A673 (cell line): ENCODE measurements around the gene AGTPBP1. TPM values are rescaled to one million over a fixed set of nuclear protein-coding genes. Genes with fewer than 3 reads are reported as not detected.

ENCODE experiments used
- BruUV-seq: library from RNA; stranded (reverse); fragments of 400-500 nt; replicated peaks from 2 replicates; lab custom pipeline; 2021; lab: Mats Ljungman, UMichigan
- CTCF ChIA-PET: fragments of 300-600 bp; sonication (Branson Sonifier 250); formaldehyde crosslinking; loops from one replicate; lab custom pipeline; 2022; ENCODE audit warnings: antibody characterized with exemption; lab: Charles Lee
- POLR2A ChIA-PET: fragments of 300-600 bp; sonication (Branson Sonifier 250); formaldehyde crosslinking; loops from one replicate; lab custom pipeline; 2022; ENCODE audit warnings: antibody characterized with exemption; ENCODE audit not compliant: low non-redundant PET; lab: Charles Lee
- DNase-seq: peaks from one replicate; pipeline ENCODE4 v3.0.0-alpha.2; 2015; ENCODE audit warnings: low spot score
- H3K27ac ChIP-seq: fragments of 200-600 bp; sonication (generic); 2 replicates; pipeline ENCODE4 v1.5.1; 2016; ENCODE audit warnings: mixed run types, low read depth, mild to moderate bottlenecking, mixed read lengths, antibody characterized with exemption, low read length; ENCODE audit not compliant: poor library complexity, severe bottlenecking
- H3K27me3 ChIP-seq: fragments of 200-600 bp; sonication (generic); replicated peaks from 2 replicates; pipeline ENCODE4 v1.6.1; 2017; ENCODE audit warnings: mixed run types, low read depth, mild to moderate bottlenecking, mixed read lengths, antibody characterized with exemption, low read length; ENCODE audit not compliant: insufficient read depth, poor library complexity
- H3K36me3 ChIP-seq: fragments of 200-600 bp; sonication (generic); 2 replicates; pipeline ENCODE4 v1.6.1; 2016; ENCODE audit warnings: mixed run types, mild to moderate bottlenecking, mixed read lengths, antibody characterized with exemption, low read length; ENCODE audit not compliant: insufficient read depth, poor library complexity, severe bottlenecking
- H3K4me1 ChIP-seq: fragments of 200-600 bp; sonication (generic); 2 replicates; pipeline ENCODE4 v1.6.1; 2017; ENCODE audit warnings: mixed run types, mild to moderate bottlenecking, mixed read lengths, antibody characterized with exemption, low read length; ENCODE audit not compliant: insufficient read depth, poor library complexity, severe bottlenecking
- H3K4me3 ChIP-seq: fragments of 200-600 bp; sonication (generic); 2 replicates; pipeline ENCODE4 v1.5.1; 2016; ENCODE audit warnings: low read depth, mixed run types, mild to moderate bottlenecking, mixed read lengths, low read length; ENCODE audit not compliant: poor library complexity, severe bottlenecking
- H3K9me3 ChIP-seq: fragments of 200-600 bp; sonication (generic); 2 replicates; pipeline ENCODE4 v1.6.1; 2016; ENCODE audit warnings: mixed run types, low read depth, mild to moderate bottlenecking, mixed read lengths, antibody characterized with exemption, low read length; ENCODE audit not compliant: poor library complexity, severe bottlenecking
- EZH2 ChIP-seq: fragments of 200-600 bp; sonication (generic); IDR thresholded peaks from 2 replicates; pipeline ENCODE4 v1.6.1; 2017; ENCODE audit warnings: borderline replicate concordance, low read depth, mild to moderate bottlenecking, mixed read lengths, antibody characterized with exemption, low read length; ENCODE audit not compliant: poor library complexity, severe bottlenecking
- intact Hi-C: fragments of 100-400 bp; cut with micrococcal nuclease; formaldehyde crosslinking; loops from one replicate; pipeline ENCODE4 v1.10.0; 2022; ENCODE audit not compliant: unreplicated experiment
- total RNA-seq: library from RNA; stranded (reverse); gene quantifications from 2 replicates; pipeline ENCODE4 v1.2.3, GENCODE V29; 2021
- TF ChIP-seq, protein P1 (sequence below): fragments of 300-800, 200-600 bp; sonication (generic); conservative IDR thresholded peaks from 2 replicates; pipeline ENCODE4 v1.5.1; 2017; ENCODE audit warnings: low read depth, mild to moderate bottlenecking, antibody characterized with exemption, low read length, moderate library complexity, mixed read lengths

The AGTPBP1 gene
- total RNA-seq, 1 experiment from 2014 or later: 24.7 TPM

DNA sequence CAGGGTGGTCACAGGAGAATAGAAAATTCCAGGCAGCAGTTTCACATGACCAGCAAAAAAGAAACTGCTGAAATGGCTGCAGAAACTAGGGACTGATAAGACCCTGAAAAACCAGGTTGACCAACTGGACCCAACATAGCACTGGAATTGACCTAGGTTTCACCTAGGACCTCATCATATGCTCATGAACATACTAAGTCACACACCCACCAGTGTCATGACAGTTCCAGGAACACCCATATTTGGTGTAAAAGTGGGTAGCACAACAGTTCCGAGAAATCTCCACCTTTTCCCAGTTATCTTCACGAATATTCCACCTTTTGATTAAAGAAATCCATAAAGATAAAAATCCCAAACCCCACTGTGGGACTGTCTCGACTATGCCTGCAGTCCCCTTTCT is 182.2 kb downstream of the AGTPBP1 start:
- ChIA-PET POLR2A (no interaction called here), CTCF (no interaction called here)
- no peak overlapping the region for H3K27ac ChIP-seq
- no peaks in the 10 kb centered on the region for H3K27me3 ChIP-seq
- no peaks in the 10 kb centered on the region for H3K36me3 ChIP-seq
- H3K4me3 ChIP-seq: no peak overlapping the region
- intact Hi-C loops: no loop called here
- DNase-seq: no peak
- H3K4me1 ChIP-seq: no peaks in the 10 kb centered on the region
- no TSS peak for BruUV-seq
- H3K9me3 ChIP-seq: no peaks in the 10 kb centered on the region
- TF ChIP-seq EZH2: no peak
- TF ChIP-seq, protein P1, sequence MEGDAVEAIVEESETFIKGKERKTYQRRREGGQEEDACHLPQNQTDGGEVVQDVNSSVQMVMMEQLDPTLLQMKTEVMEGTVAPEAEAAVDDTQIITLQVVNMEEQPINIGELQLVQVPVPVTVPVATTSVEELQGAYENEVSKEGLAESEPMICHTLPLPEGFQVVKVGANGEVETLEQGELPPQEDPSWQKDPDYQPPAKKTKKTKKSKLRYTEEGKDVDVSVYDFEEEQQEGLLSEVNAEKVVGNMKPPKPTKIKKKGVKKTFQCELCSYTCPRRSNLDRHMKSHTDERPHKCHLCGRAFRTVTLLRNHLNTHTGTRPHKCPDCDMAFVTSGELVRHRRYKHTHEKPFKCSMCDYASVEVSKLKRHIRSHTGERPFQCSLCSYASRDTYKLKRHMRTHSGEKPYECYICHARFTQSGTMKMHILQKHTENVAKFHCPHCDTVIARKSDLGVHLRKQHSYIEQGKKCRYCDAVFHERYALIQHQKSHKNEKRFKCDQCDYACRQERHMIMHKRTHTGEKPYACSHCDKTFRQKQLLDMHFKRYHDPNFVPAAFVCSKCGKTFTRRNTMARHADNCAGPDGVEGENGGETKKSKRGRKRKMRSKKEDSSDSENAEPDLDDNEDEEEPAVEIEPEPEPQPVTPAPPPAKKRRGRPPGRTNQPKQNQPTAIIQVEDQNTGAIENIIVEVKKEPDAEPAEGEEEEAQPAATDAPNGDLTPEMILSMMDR: no peak

DNA sequence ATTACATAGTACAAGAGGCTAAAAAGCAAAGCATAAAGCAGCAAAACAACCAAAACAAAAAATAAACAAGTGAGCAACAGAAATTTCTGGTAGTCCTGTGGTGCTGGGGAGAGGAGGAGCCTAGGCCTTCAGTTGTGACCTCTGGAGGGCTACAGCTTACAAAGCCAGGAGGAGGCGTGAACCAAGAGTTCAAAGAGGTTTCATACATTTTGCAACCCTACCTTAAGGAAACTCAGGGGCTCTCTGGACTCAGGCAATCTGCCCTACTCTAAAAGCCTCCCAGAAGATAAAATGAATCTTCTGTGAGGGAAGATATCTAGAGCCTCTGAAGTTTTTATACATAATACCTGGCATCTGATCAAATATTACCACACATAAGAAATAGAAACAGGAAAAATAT is 187.4 kb downstream of the AGTPBP1 start:
- H3K36me3 ChIP-seq: no peaks in the 10 kb centered on the region
- intact Hi-C loops: no loop called here
- H3K4me1 ChIP-seq: no peaks in the 10 kb centered on the region
- H3K27ac ChIP-seq: no peak overlapping the region
- DNase-seq: no peak
- ChIA-PET POLR2A (no interaction called here), CTCF (no interaction called here)
- no peak overlapping the region for H3K4me3 ChIP-seq
- TF ChIP-seq EZH2: no peak
- TF ChIP-seq, protein P1: no peak
- H3K9me3 ChIP-seq: no peaks in the 10 kb centered on the region
- no TSS peak for BruUV-seq
- H3K27me3 ChIP-seq: no peaks in the 10 kb centered on the region

DNA sequence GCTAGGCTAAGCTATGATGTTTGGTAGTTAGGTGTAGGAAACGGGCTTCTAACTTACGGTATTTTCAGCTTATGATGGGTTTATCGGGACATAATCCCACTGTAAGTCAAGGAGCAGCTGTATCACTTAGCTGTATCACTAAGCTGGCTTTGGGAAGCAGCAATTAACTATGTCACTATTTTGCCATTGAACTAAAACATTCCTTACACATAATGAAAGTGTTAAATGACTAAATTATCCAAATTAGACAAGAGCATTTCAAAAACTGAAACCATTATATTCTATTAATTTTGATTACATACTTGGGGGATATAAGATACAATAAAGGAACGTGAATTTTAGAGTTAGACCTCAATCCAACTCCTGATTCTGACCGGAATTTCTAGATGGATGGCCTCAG is 188.3 kb downstream of the AGTPBP1 start:
- Histone ChIP-seq H3K9me3 (no peaks in the 10 kb centered on the region), H3K27ac (no peak overlapping the region), H3K4me3 (no peak overlapping the region), H3K4me1 (no peaks in the 10 kb centered on the region), H3K27me3 (no peaks in the 10 kb centered on the region), H3K36me3 (no peaks in the 10 kb centered on the region)
- BruUV-seq: no TSS peak
- intact Hi-C loops: no loop called here
- POLR2A ChIA-PET: no interaction called here
- CTCF ChIA-PET: no interaction called here
- TF ChIP-seq, protein P1: no peak
- no peak for TF ChIP-seq EZH2
- DNase-seq: no peak
